Measurements from ENCODE around the gene POLR2I. TPM values are rescaled to one million over a fixed set of nuclear protein-coding genes. Genes with fewer than 3 reads are reported as not detected.

Gene POLR2I
- total RNA-seq, 1 experiment from 2014 or later: 165 TPM

DNA sequence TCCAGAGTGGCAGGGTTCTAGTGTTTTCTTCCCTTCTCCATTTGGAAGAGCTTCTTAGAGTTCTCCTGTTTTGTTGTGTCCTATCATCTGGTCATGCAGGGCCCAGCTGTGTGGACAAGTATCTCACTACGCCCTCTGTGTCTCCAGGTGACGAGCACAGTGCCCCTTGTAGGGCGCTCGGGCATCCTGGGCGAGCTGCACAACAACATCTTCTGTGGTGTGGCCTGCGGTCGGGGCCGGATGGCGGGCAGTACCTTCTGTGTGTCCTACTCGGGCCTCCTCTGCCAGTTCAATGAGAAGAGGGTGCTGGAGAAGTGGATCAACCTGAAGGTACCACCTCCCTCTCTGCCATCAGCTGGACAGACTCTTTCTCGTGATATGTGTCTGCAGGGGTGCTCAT, 47.0 kb downstream of the POLR2I start:
- ATAC-seq (no peak), DNase-seq (ENCODE audit: low spot score) (no peak)
- ChIA-PET POLR2A (no interaction called here), CTCF (interaction anchor here (1.2 kb wide), 1 partner anchor 60 kb away, joined by 3 read pairs; no protein-coding TSS in a partner anchor)
- TF ChIP-seq NFATC4 (CRISPR knock-in tag; IDR thresholded peaks at IDR 0.05): no peak
- TF ChIP-seq, protein P1, sequence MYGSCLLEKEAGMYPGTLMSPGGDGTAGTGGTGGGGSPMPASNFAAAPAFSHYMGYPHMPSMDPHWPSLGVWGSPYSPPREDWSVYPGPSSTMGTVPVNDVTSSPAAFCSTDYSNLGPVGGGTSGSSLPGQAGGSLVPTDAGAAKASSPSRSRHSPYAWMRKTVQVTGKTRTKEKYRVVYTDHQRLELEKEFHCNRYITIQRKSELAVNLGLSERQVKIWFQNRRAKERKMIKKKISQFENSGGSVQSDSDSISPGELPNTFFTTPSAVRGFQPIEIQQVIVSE (CRISPR knock-in tag; IDR thresholded peaks at IDR 0.05; ENCODE audit: borderline replicate concordance): no peak
- no peak for TF ChIP-seq IRF2 (CRISPR knock-in tag; IDR thresholded peaks at IDR 0.05; ENCODE audit: borderline replicate concordance, low read depth)
- no peak for TF ChIP-seq ZNF219 (CRISPR knock-in tag; IDR thresholded peaks at IDR 0.05; ENCODE audit: borderline replicate concordance)
- no peak for TF ChIP-seq ZBTB21 (CRISPR knock-in tag; IDR thresholded peaks at IDR 0.05; ENCODE audit: borderline replicate concordance)
- TF ChIP-seq ESRRA (CRISPR knock-in tag; IDR thresholded peaks at IDR 0.05; ENCODE audit: borderline replicate concordance): no peak
- no peak for TF ChIP-seq ZNF121 (CRISPR knock-in tag; IDR thresholded peaks at IDR 0.05)
- no peak for TF ChIP-seq NFYB (CRISPR knock-in tag; conservative IDR thresholded peaks at IDR 0.05; ENCODE audit: low read depth)
- no peak for TF ChIP-seq ZNF416 (CRISPR knock-in tag; IDR thresholded peaks at IDR 0.05)
- no peak for TF ChIP-seq SMAD4 (CRISPR knock-in tag; IDR thresholded peaks at IDR 0.05)
- TF ChIP-seq, protein P2, sequence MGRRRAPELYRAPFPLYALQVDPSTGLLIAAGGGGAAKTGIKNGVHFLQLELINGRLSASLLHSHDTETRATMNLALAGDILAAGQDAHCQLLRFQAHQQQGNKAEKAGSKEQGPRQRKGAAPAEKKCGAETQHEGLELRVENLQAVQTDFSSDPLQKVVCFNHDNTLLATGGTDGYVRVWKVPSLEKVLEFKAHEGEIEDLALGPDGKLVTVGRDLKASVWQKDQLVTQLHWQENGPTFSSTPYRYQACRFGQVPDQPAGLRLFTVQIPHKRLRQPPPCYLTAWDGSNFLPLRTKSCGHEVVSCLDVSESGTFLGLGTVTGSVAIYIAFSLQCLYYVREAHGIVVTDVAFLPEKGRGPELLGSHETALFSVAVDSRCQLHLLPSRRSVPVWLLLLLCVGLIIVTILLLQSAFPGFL (CRISPR knock-in tag; IDR thresholded peaks at IDR 0.05; ENCODE audit: borderline replicate concordance): no peak
- TF ChIP-seq TP53 (CRISPR knock-in tag; IDR thresholded peaks at IDR 0.05): no peak
- H3K27ac Mint-ChIP-seq: no peak overlapping the region
- no peaks in the 10 kb centered on the region for H3K4me1 Mint-ChIP-seq
- no peaks in the 10 kb centered on the region for H3K27me3 Mint-ChIP-seq (ENCODE audit: low read depth)
- 0 out of 2 replicates have a peak, but pooled peaks cover 7% of the 10 kb centered on the region for H3K9me3 Mint-ChIP-seq
- no peak overlapping the region for H3K4me3 Mint-ChIP-seq
- H3K36me3 Mint-ChIP-seq: peaks cover 74% of the 10 kb centered on the region

DNA sequence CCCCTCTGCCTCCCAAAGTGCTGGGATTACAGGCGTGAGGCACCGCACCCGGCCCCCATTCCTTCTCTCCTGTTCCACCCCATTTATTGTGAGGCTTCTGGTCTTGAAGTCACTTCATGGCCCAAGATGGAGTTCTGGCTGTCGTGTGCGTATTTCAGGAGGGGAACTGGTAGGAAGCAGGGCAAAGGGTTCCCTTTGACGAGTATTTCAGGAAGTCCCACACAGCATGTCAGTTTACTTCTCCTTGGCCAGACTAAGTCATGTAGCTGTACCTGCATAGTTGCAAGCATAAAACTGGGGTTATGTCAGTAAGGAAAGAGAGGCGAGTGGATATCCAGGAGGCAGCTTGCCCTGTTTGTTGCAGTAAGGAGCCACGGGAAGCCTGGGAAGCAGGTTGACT, 49.8 kb downstream of the POLR2I start:
- H3K27me3 Mint-ChIP-seq (ENCODE audit: low read depth): no peaks in the 10 kb centered on the region
- H3K4me3 Mint-ChIP-seq: no peak overlapping the region
- H3K36me3 Mint-ChIP-seq: peaks cover 63% of the 10 kb centered on the region
- no peaks in the 10 kb centered on the region for H3K4me1 Mint-ChIP-seq
- ATAC-seq: no peak
- no peak for DNase-seq (ENCODE audit: low spot score)
- H3K27ac Mint-ChIP-seq: no peak overlapping the region
- TF ChIP-seq, protein P3, sequence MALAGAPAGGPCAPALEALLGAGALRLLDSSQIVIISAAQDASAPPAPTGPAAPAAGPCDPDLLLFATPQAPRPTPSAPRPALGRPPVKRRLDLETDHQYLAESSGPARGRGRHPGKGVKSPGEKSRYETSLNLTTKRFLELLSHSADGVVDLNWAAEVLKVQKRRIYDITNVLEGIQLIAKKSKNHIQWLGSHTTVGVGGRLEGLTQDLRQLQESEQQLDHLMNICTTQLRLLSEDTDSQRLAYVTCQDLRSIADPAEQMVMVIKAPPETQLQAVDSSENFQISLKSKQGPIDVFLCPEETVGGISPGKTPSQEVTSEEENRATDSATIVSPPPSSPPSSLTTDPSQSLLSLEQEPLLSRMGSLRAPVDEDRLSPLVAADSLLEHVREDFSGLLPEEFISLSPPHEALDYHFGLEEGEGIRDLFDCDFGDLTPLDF (CRISPR knock-in tag; IDR thresholded peaks at IDR 0.05): no peak
- TF ChIP-seq ZNF423 (CRISPR knock-in tag; IDR thresholded peaks at IDR 0.05) (no peak), NFYB (CRISPR knock-in tag; conservative IDR thresholded peaks at IDR 0.05; ENCODE audit: low read depth) (no peak), NR3C1 (CRISPR knock-in tag; conservative IDR thresholded peaks at IDR 0.05; ENCODE audit: low read depth) (no peak), EMX1 (CRISPR knock-in tag; IDR thresholded peaks at IDR 0.05) (no peak), GRHL2 (CRISPR knock-in tag; IDR thresholded peaks at IDR 0.05; ENCODE audit: insufficient replicate concordance, severe bottlenecking) (no peak), TCF7 (CRISPR knock-in tag; IDR thresholded peaks at IDR 0.05; ENCODE audit: low read depth) (no peak), HMGA2 (CRISPR knock-in tag; IDR thresholded peaks at IDR 0.05) (no peak), ATF1 (CRISPR knock-in tag; IDR thresholded peaks at IDR 0.05) (no peak), ZNF121 (CRISPR knock-in tag; IDR thresholded peaks at IDR 0.05) (no peak), ZNF138 (CRISPR knock-in tag; conservative IDR thresholded peaks at IDR 0.05) (no peak), JUN (CRISPR knock-in tag; IDR thresholded peaks at IDR 0.05) (no peak), OVOL2 (CRISPR knock-in tag; IDR thresholded peaks at IDR 0.05; ENCODE audit: borderline replicate concordance) (no peak)
- TF ChIP-seq, protein P4, sequence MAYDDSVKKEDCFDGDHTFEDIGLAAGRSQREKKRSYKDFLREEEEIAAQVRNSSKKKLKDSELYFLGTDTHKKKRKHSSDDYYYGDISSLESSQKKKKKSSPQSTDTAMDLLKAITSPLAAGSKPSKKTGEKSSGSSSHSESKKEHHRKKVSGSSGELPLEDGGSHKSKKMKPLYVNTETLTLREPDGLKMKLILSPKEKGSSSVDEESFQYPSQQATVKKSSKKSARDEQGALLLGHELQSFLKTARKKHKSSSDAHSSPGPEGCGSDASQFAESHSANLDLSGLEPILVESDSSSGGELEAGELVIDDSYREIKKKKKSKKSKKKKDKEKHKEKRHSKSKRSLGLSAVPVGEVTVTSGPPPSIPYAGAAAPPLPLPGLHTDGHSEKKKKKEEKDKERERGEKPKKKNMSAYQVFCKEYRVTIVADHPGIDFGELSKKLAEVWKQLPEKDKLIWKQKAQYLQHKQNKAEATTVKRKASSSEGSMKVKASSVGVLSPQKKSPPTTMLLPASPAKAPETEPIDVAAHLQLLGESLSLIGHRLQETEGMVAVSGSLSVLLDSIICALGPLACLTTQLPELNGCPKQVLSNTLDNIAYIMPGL (CRISPR knock-in tag; IDR thresholded peaks at IDR 0.05): no peak
- TF ChIP-seq, protein P2 (CRISPR knock-in tag; IDR thresholded peaks at IDR 0.05; ENCODE audit: borderline replicate concordance): no peak
- TF ChIP-seq, protein P1 (CRISPR knock-in tag; IDR thresholded peaks at IDR 0.05; ENCODE audit: borderline replicate concordance): no peak
- ChIA-PET CTCF (interaction anchor here (0.6 kb wide), 1 partner anchor 79 kb away, joined by 4 read pairs; no protein-coding TSS in a partner anchor), POLR2A (no interaction called here)
- H3K9me3 Mint-ChIP-seq: 0 out of 2 replicates have a peak, but pooled peaks cover 3% of the 10 kb centered on the region

Data from WTC11 (cell line).